ENCODE results near the gene ITPA. TPM values are rescaled to one million over a fixed set of nuclear protein-coding genes. Genes with fewer than 3 reads are reported as not detected.

Gene ITPA
- total and polyA plus RNA-seq, 2 donors (not counting 1 experiment from before 2014, with no cell fraction given), result 55.5 to 65.6 TPM

DNA sequence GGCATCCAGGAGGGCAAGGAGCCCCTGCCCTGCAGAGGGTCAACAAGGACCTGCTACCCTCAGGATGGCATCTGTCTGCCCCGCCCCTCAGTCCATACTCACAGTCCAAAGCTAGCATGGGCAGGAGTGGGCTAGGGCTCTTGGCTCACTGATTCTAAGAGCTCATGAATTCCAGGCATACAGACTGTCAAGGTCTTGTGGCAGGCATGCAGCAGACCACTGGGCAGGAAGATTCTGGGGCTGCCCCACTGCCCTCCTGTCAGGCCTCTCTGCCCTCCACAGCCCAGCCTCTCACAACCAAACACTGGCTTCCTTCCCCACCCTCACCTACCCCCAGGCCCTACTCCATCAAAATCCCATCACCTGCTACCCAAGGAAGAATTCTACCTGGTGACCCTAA, 35.3 kb downstream of the ITPA start:
- H3K9ac ChIP-seq (ENCODE audit: low read length), result no peak overlapping the region
- H3K27ac ChIP-seq (ENCODE audit: low read length in 2 of 2), result no peak overlapping the region
- Mint-ChIP-seq H3K27ac (no peak overlapping the region), H3K4me1 (peaks cover 14% of the 10 kb centered on the region), H3K4me3 (no peak overlapping the region), H3K27me3 (peaks cover 35% of the 10 kb centered on the region), H3K9me3 (ENCODE audit: insufficient read depth) (no peaks in the 10 kb centered on the region)
- H4K20me1 ChIP-seq (ENCODE audit: control insufficient read depth, insufficient read depth, low read length, poor library complexity, severe bottlenecking), result no peaks in the 10 kb centered on the region
- POLR2A ChIA-PET, result no interaction called here
- DNase-seq (no peak), ATAC-seq (ENCODE audit: low read depth) (no peak)
- intact Hi-C loops (cut with micrococcal nuclease), result no loop called here
- peaks cover 0 to 43% (median 12%) of the 10 kb centered on the region in 4 experiments for H3K27me3 ChIP-seq (replicated peaks in 1 of 4; ENCODE audit: control extremely low read depth in 1 of 4, control insufficient read depth in 3 of 4, insufficient read depth in 4 of 4, low read length in 3 of 4)
- H3K4me2 ChIP-seq (replicated peaks; ENCODE audit: low read depth, low read length, poor library complexity, severe bottlenecking), result no peak overlapping the region
- no peaks in the 10 kb centered on the region for H3K36me3 ChIP-seq (replicated peaks in 1 of 2; ENCODE audit: control extremely low read depth in 1 of 2, control insufficient read depth in 1 of 2, extremely low read depth in 1 of 2, insufficient read depth in 2 of 2, low read length in 1 of 2)
- TF ChIP-seq, protein P1, sequence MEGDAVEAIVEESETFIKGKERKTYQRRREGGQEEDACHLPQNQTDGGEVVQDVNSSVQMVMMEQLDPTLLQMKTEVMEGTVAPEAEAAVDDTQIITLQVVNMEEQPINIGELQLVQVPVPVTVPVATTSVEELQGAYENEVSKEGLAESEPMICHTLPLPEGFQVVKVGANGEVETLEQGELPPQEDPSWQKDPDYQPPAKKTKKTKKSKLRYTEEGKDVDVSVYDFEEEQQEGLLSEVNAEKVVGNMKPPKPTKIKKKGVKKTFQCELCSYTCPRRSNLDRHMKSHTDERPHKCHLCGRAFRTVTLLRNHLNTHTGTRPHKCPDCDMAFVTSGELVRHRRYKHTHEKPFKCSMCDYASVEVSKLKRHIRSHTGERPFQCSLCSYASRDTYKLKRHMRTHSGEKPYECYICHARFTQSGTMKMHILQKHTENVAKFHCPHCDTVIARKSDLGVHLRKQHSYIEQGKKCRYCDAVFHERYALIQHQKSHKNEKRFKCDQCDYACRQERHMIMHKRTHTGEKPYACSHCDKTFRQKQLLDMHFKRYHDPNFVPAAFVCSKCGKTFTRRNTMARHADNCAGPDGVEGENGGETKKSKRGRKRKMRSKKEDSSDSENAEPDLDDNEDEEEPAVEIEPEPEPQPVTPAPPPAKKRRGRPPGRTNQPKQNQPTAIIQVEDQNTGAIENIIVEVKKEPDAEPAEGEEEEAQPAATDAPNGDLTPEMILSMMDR (IDR thresholded peaks at IDR 0.05), result no peak
- no peak for TF ChIP-seq EZH2 (IDR thresholded peaks at IDR 0.05; ENCODE audit: borderline replicate concordance, insufficient read depth, low read depth, low read length, poor library complexity, severe bottlenecking)
- H3K9me3 ChIP-seq (ENCODE audit: control extremely low read depth in 1 of 3, control insufficient read depth in 2 of 3, insufficient read depth in 1 of 3, low read length in 2 of 3), result peaks cover 0 to 8% (median 0%) of the 10 kb centered on the region in 3 donors
- H2AFZ ChIP-seq (ENCODE audit: insufficient read depth, low read depth, low read length, poor library complexity, severe bottlenecking), result no peak overlapping the region
- 73% methylated on average over 1 of the region's 1 CpG for WGBS (ENCODE audit: insufficient coverage)
- H3K79me2 ChIP-seq (ENCODE audit: control insufficient read depth, insufficient read depth, low read length), result no peaks in the 10 kb centered on the region
- H3K4me1 ChIP-seq (ENCODE audit: control insufficient read depth in 2 of 2, insufficient read depth in 2 of 2, low read length in 2 of 2), result peaks cover 18 to 20% of the 10 kb centered on the region in 2 donors
- H3K4me3 ChIP-seq (ENCODE audit: control extremely low read depth in 1 of 5, extremely low read depth in 1 of 5, insufficient read depth in 1 of 5, low read depth in 2 of 5, low read length in 4 of 5), result no peak overlapping the region
- CTCF ChIA-PET, result no interaction called here

DNA sequence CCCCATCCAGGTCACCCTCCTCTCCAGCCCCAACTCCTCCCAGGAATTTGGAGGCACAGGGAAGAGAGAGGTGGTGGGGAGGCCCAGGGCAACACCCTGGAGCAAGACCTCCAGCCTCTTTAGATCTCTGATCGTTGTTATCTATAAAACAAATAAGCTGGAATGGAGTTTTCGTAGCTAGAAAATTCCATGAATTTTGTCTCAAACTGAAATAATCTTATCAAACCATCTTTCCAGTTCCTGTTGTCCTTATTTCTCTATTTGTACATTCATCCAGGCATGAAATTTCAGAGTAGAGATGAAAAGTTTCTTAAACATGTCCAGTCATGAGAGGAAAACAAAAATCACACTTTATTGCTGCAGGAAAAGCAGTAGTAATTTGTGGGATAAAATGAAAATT, 35.9 kb downstream of the ITPA start:
- WGBS (ENCODE audit: insufficient coverage), result no CpG with 5 or more reads among the region's 2 CpGs
- Histone ChIP-seq H3K27me3 (replicated peaks in 1 of 4; ENCODE audit: control extremely low read depth in 1 of 4, control insufficient read depth in 3 of 4, insufficient read depth in 4 of 4, low read length in 3 of 4) (peaks cover 0 to 43% (median 12%) of the 10 kb centered on the region in 4 experiments), H3K9me3 (ENCODE audit: control extremely low read depth in 1 of 3, control insufficient read depth in 2 of 3, insufficient read depth in 1 of 3, low read length in 2 of 3) (peaks cover 0 to 3% (median 0%) of the 10 kb centered on the region in 3 donors), H3K4me2 (replicated peaks; ENCODE audit: low read depth, low read length, poor library complexity, severe bottlenecking) (no peak overlapping the region), H3K4me1 (ENCODE audit: control insufficient read depth in 2 of 2, insufficient read depth in 2 of 2, low read length in 2 of 2) (peaks cover 12 to 14% of the 10 kb centered on the region in 2 donors), H3K36me3 (replicated peaks in 1 of 2; ENCODE audit: control extremely low read depth in 1 of 2, control insufficient read depth in 1 of 2, extremely low read depth in 1 of 2, insufficient read depth in 2 of 2, low read length in 1 of 2) (no peaks in the 10 kb centered on the region), H3K79me2 (ENCODE audit: control insufficient read depth, insufficient read depth, low read length) (no peaks in the 10 kb centered on the region), H3K4me3 (ENCODE audit: control extremely low read depth in 1 of 5, extremely low read depth in 1 of 5, insufficient read depth in 1 of 5, low read depth in 2 of 5, low read length in 4 of 5) (no peak overlapping the region), H2AFZ (ENCODE audit: insufficient read depth, low read depth, low read length, poor library complexity, severe bottlenecking) (no peak overlapping the region), H3K9ac (ENCODE audit: low read length) (no peak overlapping the region), H4K20me1 (ENCODE audit: control insufficient read depth, insufficient read depth, low read length, poor library complexity, severe bottlenecking) (no peaks in the 10 kb centered on the region), H3K27ac (ENCODE audit: low read length in 2 of 2) (no peak overlapping the region)
- TF ChIP-seq, protein P1 (IDR thresholded peaks at IDR 0.05), result no peak
- no peak for TF ChIP-seq EZH2 (IDR thresholded peaks at IDR 0.05; ENCODE audit: borderline replicate concordance, insufficient read depth, low read depth, low read length, poor library complexity, severe bottlenecking)
- H3K4me3 Mint-ChIP-seq, result no peak overlapping the region
- no peak for DNase-seq
- CTCF ChIA-PET, result no interaction called here
- intact Hi-C loops (cut with micrococcal nuclease), result no loop called here
- POLR2A ChIA-PET, result interaction anchor here (0.7 kb wide), 1 partner anchor 123 kb away, joined by 6 read pairs; no protein-coding TSS in a partner anchor
- no peak overlapping the region for H3K27ac Mint-ChIP-seq
- H3K4me1 Mint-ChIP-seq, result peaks cover 10% of the 10 kb centered on the region
- no peak for ATAC-seq (ENCODE audit: low read depth)
- H3K27me3 Mint-ChIP-seq, result peaks cover 34% of the 10 kb centered on the region
- no peaks in the 10 kb centered on the region for H3K9me3 Mint-ChIP-seq (ENCODE audit: insufficient read depth)

All from B cell (primary cell).